Prostate gland (tissue), 2 donors: ENCODE data around the gene KCNT1. TPM values are rescaled to one million over a fixed set of nuclear protein-coding genes. Genes with fewer than 3 reads are reported as not detected.

Experiments
- DNase-seq: peaks from one replicate; pipeline ENCODE4 v3.0.0-alpha.2; 2019; ENCODE audit warnings: low spot score
- H3K27ac ChIP-seq, 2 donors: fragments of 200-600 bp; sonication (generic); 2 replicates each; pipeline ENCODE4 v1.5.1; 2017 to 2019
- H3K27me3 ChIP-seq: fragments of 200-600 bp; sonication (generic); replicated peaks from 2 replicates; pipeline ENCODE4 v1.5.1; 2019; ENCODE audit not compliant: insufficient read depth
- H3K36me3 ChIP-seq, 2 donors: fragments of 200-600 bp; sonication (generic); 1 replicate in 1 of 2; 2 replicates in 1 of 2; pipeline versions ENCODE4 v1.5.1 to v1.8.1; 2017 to 2019
- H3K4me1 ChIP-seq: fragments of 200-600 bp; sonication (generic); replicated peaks from 2 replicates; pipeline ENCODE4 v1.5.1; 2019
- H3K4me3 ChIP-seq, 2 donors: fragments of 200-600 bp; sonication (generic); 2 replicates each; pipeline ENCODE4 v1.5.1; 2017 to 2019
- H3K9me3 ChIP-seq: fragments of 200-600 bp; sonication (generic); 2 replicates; pipeline ENCODE4 v1.5.1; 2017
- CTCF ChIP-seq, 4 experiments: fragments of 200-600 bp in 2 of 4; fragments of 450-650 bp in 2 of 4; sonication (generic) in 2 of 4; IDR thresholded peaks; 1 replicate in 3 of 4; 2 replicates in 1 of 4; pipeline ENCODE4 v1.5.1; 2016 to 2019; ENCODE audit warnings: antibody characterized with exemption in 4 of 4, mild to moderate bottlenecking in 2 of 4, moderate library complexity in 2 of 4
- POLR2A ChIP-seq: fragments of 450-650 bp; IDR thresholded peaks from one replicate; pipeline ENCODE4 v1.6.1; 2016; ENCODE audit warnings: antibody characterized with exemption, mild to moderate bottlenecking
- POLR2AphosphoS5 ChIP-seq: sonication (generic); formaldehyde crosslinking; IDR thresholded peaks from one replicate; pipeline ENCODE4 v1.6.1; 2017; ENCODE audit warnings: antibody characterized with exemption
- WGBS: methylation state at CpG from one replicate; pipeline ENCODE4 v1.1.5; 2018; 5-methylcytosine and 5-hydroxymethylcytosine counted together
- intact Hi-C: fragments of 100-400 bp; cut with DNase I; formaldehyde crosslinking; loops from one replicate; pipeline ENCODE4 v1.14.2; 2022
- total RNA-seq, 2 donors: library from RNA; depleted of rRNA; stranded (reverse); fragments of >200 nt; gene quantifications; one replicate each; pipeline ENCODE4 v1.1.0, GENCODE V29; 2016

KCNT1 gene
- total RNA-seq, 2 donors from 2014 or later = 0.09 to 3.0 TPM

- H3K4me1 ChIP-seq = no peaks in the 10 kb centered on the region
- H3K4me3 ChIP-seq = no peak overlapping the region
- H3K36me3 ChIP-seq = no peaks in the 10 kb centered on the region
- DNase-seq = no peak
- peaks cover 4% of the 10 kb centered on the region for H3K27me3 ChIP-seq
- H3K9me3 ChIP-seq = no peaks in the 10 kb centered on the region
- intact Hi-C loops = no loop called here
- 78% methylated on average over 16 of the region's 33 CpGs for whole genome bisulfite sequencing
- TF ChIP-seq POLR2AphosphoS5 (no peak), POLR2A (no peak), CTCF (IDR thresholded peaks at IDR 0.05) (no peak)
- no peak overlapping the region for H3K27ac ChIP-seq
Measured at GRCh38 chr9:135744333-135745070, 42.5 kb downstream of the KCNT1 start.

- Histone ChIP-seq H3K27me3 (no peaks in the 10 kb centered on the region), H3K36me3 (no peaks in the 10 kb centered on the region), H3K27ac (no peak overlapping the region), H3K4me1 (no peaks in the 10 kb centered on the region), H3K4me3 (no peak overlapping the region), H3K9me3 (no peaks in the 10 kb centered on the region)
- intact Hi-C loops = no loop called here
- TF ChIP-seq POLR2AphosphoS5 = no peak
- no peak for TF ChIP-seq POLR2A
- TF ChIP-seq CTCF (IDR thresholded peaks at IDR 0.05) = no peak
- WGBS = 71% methylated on average over 17 of the region's 21 CpGs
- no peak for DNase-seq
Measured at GRCh38 chr9:135745189-135745588, 43.2 kb downstream of the KCNT1 start.

- TF ChIP-seq CTCF (IDR thresholded peaks at IDR 0.05) (no peak), POLR2AphosphoS5 (no peak), POLR2A (no peak)
- H3K36me3 ChIP-seq = no peaks in the 10 kb centered on the region
- H3K27ac ChIP-seq = no peak overlapping the region
- DNase-seq = no peak
- no peaks in the 10 kb centered on the region for H3K9me3 ChIP-seq
- no peaks in the 10 kb centered on the region for H3K4me1 ChIP-seq
- WGBS = 81% methylated on average over 24 of the region's 24 CpGs
- H3K4me3 ChIP-seq = no peak overlapping the region
- no peaks in the 10 kb centered on the region for H3K27me3 ChIP-seq
- intact Hi-C loops = no loop called here
Measured at GRCh38 chr9:135745686-135746324, 43.8 kb downstream of the KCNT1 start.

- no peaks in the 10 kb centered on the region for H3K27me3 ChIP-seq
- intact Hi-C loops = no loop called here
- 74% methylated on average over 9 of the region's 9 CpGs for WGBS
Measured at GRCh38 chr9:135746565-135746964, 44.6 kb downstream of the KCNT1 start.

More at GRCh38 chr9:135746565-135746964, 44.6 kb downstream of the KCNT1 start:
- Histone ChIP-seq H3K27ac (no peak overlapping the region), H3K9me3 (no peaks in the 10 kb centered on the region), H3K36me3 (no peaks in the 10 kb centered on the region), H3K4me3 (no peak overlapping the region), H3K4me1 (no peaks in the 10 kb centered on the region)
- no peak for DNase-seq
- TF ChIP-seq POLR2AphosphoS5 (no peak), CTCF (IDR thresholded peaks at IDR 0.05) (no peak), POLR2A (no peak)
